H9 (cell line): ENCODE data around the gene DOCK1. TPM values are rescaled to one million over a fixed set of nuclear protein-coding genes. Genes with fewer than 3 reads are reported as not detected.

ENCODE experiments used
- DNase-seq: peaks from one replicate; pipeline ENCODE4 v3.0.0-alpha.2; 2017
- H2AFZ ChIP-seq: one replicate; pipeline ENCODE4 v1.6.1; 2013; ENCODE audit warnings: mild to moderate bottlenecking, low read length, control low read depth, moderate library complexity
- H2AK5ac ChIP-seq: 2 replicates; pipeline ENCODE4 v1.6.1; 2013; ENCODE audit warnings: low read length, control low read depth, mixed read lengths; ENCODE audit not compliant: insufficient read length
- H2BK120ac ChIP-seq: one replicate; pipeline ENCODE4 v1.6.1; 2013; ENCODE audit warnings: low read depth, mild to moderate bottlenecking, low read length, control low read depth, inconsistent platforms; ENCODE audit not compliant: poor library complexity, severe bottlenecking
- H2BK12ac ChIP-seq: 2 replicates; pipeline ENCODE4 v1.6.1; 2013; ENCODE audit warnings: low read length, control low read depth, mixed read lengths, low read depth; ENCODE audit not compliant: insufficient read length
- H2BK15ac ChIP-seq: 2 replicates; pipeline ENCODE4 v1.6.1; 2013; ENCODE audit warnings: low read depth, low read length, control low read depth
- H2BK20ac ChIP-seq: one replicate; pipeline ENCODE4 v1.6.1; 2013; ENCODE audit warnings: low read depth, mild to moderate bottlenecking, low read length, control low read depth, inconsistent platforms; ENCODE audit not compliant: poor library complexity, severe bottlenecking
- H2BK5ac ChIP-seq: 2 replicates; pipeline ENCODE4 v1.6.1; 2013; ENCODE audit warnings: low read length, control low read depth, mixed read lengths; ENCODE audit not compliant: insufficient read length
- H3K14ac ChIP-seq: 2 replicates; pipeline ENCODE4 v1.6.1; 2013; ENCODE audit warnings: low read length, control low read depth; ENCODE audit not compliant: insufficient read depth
- H3K18ac ChIP-seq: 2 replicates; pipeline ENCODE4 v1.6.1; 2013; ENCODE audit warnings: low read depth, mild to moderate bottlenecking, mixed read lengths, low read length, control low read depth; ENCODE audit not compliant: insufficient read length
- H3K23ac ChIP-seq: 2 replicates; pipeline ENCODE4 v1.6.1; 2013; ENCODE audit warnings: low read length, control low read depth, mixed read lengths, low read depth; ENCODE audit not compliant: insufficient read length
- H3K23me2 ChIP-seq: 2 replicates; pipeline ENCODE4 v1.6.1; 2013; ENCODE audit warnings: low read depth, mild to moderate bottlenecking, mixed read lengths, low read length, control low read depth; ENCODE audit not compliant: insufficient read length, poor library complexity, severe bottlenecking
- H3K27ac ChIP-seq: 2 replicates; pipeline ENCODE4 v1.5.1; 2013; ENCODE audit warnings: low read length, control low read depth, mixed read lengths, low read depth; ENCODE audit not compliant: insufficient read length
- H3K27me3 ChIP-seq: 2 replicates; pipeline ENCODE4 v1.6.1; 2013; ENCODE audit warnings: low read length, control low read depth, inconsistent platforms; ENCODE audit not compliant: insufficient read depth
- H3K4ac ChIP-seq: 2 replicates; pipeline ENCODE4 v1.6.1; 2013; ENCODE audit warnings: low read depth, mild to moderate bottlenecking, control low read depth, inconsistent platforms, low read length, moderate library complexity
- H3K4me1 ChIP-seq: 2 replicates; pipeline ENCODE4 v1.6.1; 2013; ENCODE audit warnings: low read length, control low read depth, inconsistent platforms; ENCODE audit not compliant: insufficient read depth
- H3K4me2 ChIP-seq: 2 replicates; pipeline ENCODE4 v1.6.1; 2013; ENCODE audit warnings: low read length, control low read depth, mixed read lengths; ENCODE audit not compliant: insufficient read length, insufficient read depth
- H3K56ac ChIP-seq: 2 replicates; pipeline ENCODE4 v1.6.1; 2013; ENCODE audit warnings: low read depth, mild to moderate bottlenecking, mixed read lengths, low read length, control low read depth; ENCODE audit not compliant: insufficient read length
- H3K79me1 ChIP-seq: 2 replicates; pipeline ENCODE4 v1.6.1; 2013; ENCODE audit warnings: low read depth, mild to moderate bottlenecking, moderate library complexity, low read length, control low read depth, inconsistent platforms; ENCODE audit not compliant: insufficient read depth, poor library complexity, severe bottlenecking
- H3K79me2 ChIP-seq: 2 replicates; pipeline ENCODE4 v1.6.1; 2013; ENCODE audit warnings: low read length, control low read depth, inconsistent platforms; ENCODE audit not compliant: insufficient read depth
- H3K9ac ChIP-seq: 2 replicates; pipeline ENCODE4 v1.6.1; 2013; ENCODE audit warnings: low read length, control low read depth, mixed read lengths; ENCODE audit not compliant: insufficient read length; ENCODE audit errors: extremely low read depth
- H3K9me3 ChIP-seq: one replicate; pipeline ENCODE4 v1.6.1; 2013; ENCODE audit warnings: low read depth, low read length, inconsistent platforms; ENCODE audit not compliant: control insufficient read depth
- H3T11ph ChIP-seq: one replicate; pipeline ENCODE4 v1.6.1; 2013; ENCODE audit warnings: mild to moderate bottlenecking, low read length, control low read depth, inconsistent platforms
- H4K20me1 ChIP-seq: one replicate; pipeline ENCODE4 v1.6.1; 2013; ENCODE audit not compliant: control insufficient read depth, insufficient read length, insufficient read depth
- H4K5ac ChIP-seq: 2 replicates; pipeline ENCODE4 v1.6.1; 2013; ENCODE audit warnings: low read depth, mild to moderate bottlenecking, mixed read lengths, low read length, control low read depth; ENCODE audit not compliant: insufficient read length
- H4K8ac ChIP-seq: replicated peaks from 2 replicates; pipeline ENCODE4 v1.6.1; 2013; ENCODE audit warnings: low read length, control low read depth, mixed read lengths, low read depth; ENCODE audit not compliant: insufficient read length
- H4K91ac ChIP-seq: 2 replicates; pipeline ENCODE4 v1.6.1; 2013; ENCODE audit warnings: low read depth, mild to moderate bottlenecking, moderate library complexity, mixed read lengths, low read length, control low read depth; ENCODE audit not compliant: insufficient read length
- H3K27ac Mint-ChIP-seq, 3 experiments: 2 replicates in 2 of 3; 3 replicates in 1 of 3; pipeline ENCODE4 v1.8.0; 2020 to 2021; ENCODE audit warnings: mixed read lengths in 3 of 3, mild to moderate bottlenecking in 1 of 3, moderate library complexity in 1 of 3
- H3K27me3 Mint-ChIP-seq: 2 replicates; pipeline ENCODE4 v1.8.0; 2021; ENCODE audit warnings: low read depth, mild to moderate bottlenecking, moderate library complexity, mixed read lengths
- H3K36me3 Mint-ChIP-seq, 3 experiments: 2 replicates in 2 of 3; 3 replicates in 1 of 3; pipeline ENCODE4 v1.8.0; 2020 to 2021; ENCODE audit warnings: low read depth in 3 of 3, mixed read lengths in 3 of 3; ENCODE audit not compliant: insufficient read depth in 1 of 3
- H3K4me1 Mint-ChIP-seq, 2 experiments: 2 replicates each; pipeline ENCODE4 v1.8.0; 2020; ENCODE audit warnings: mixed read lengths in 2 of 2
- H3K4me3 Mint-ChIP-seq, 2 experiments: 2 replicates in 1 of 2; 3 replicates in 1 of 2; pipeline ENCODE4 v1.8.0; 2020 to 2021; ENCODE audit warnings: mild to moderate bottlenecking in 2 of 2, mixed read lengths in 2 of 2, moderate library complexity in 1 of 2
- H3K9me3 Mint-ChIP-seq, 2 experiments: 2 replicates in 1 of 2; 3 replicates in 1 of 2; pipeline ENCODE4 v1.8.0; 2020; ENCODE audit warnings: mild to moderate bottlenecking in 2 of 2, mixed read lengths in 2 of 2, moderate library complexity in 1 of 2
- WGBS: extraction: QIAGEN DNeasy Blood & Tissue Kit; methylation state at CpG from one replicate; pipeline ENCODE4 v1.1.7; 2013; ENCODE audit warnings: missing lambda C conversion rate, low lambda C conversion rate, mixed read lengths; ENCODE audit not compliant: insufficient read length; ENCODE audit errors: extremely low coverage; 5-methylcytosine and 5-hydroxymethylcytosine counted together
- total RNA-seq: library from RNA; stranded (reverse); gene quantifications from 2 replicates; pipeline ENCODE4 v1.2.1, GENCODE V29; 2021
- TF ChIP-seq, protein P1 (sequence below): fragments of 200-600 bp; sonication (generic); conservative IDR thresholded peaks from 3 replicates; pipeline ENCODE4 v1.8.0; 2021; ENCODE audit warnings: antibody characterized with exemption, mild to moderate bottlenecking

DOCK1 gene
- total RNA-seq, 1 experiment from 2014 or later: 57.0 TPM

- H2AK5ac ChIP-seq: no peak overlapping the region
- no peak overlapping the region for H2BK5ac ChIP-seq
- no peak overlapping the region for H3K9ac ChIP-seq
- no peaks in the 10 kb centered on the region for H3K79me2 ChIP-seq
- H4K20me1 ChIP-seq: no peaks in the 10 kb centered on the region
- H3K4me1 Mint-ChIP-seq: peaks cover 28 to 29% of the 10 kb centered on the region in 2 experiments
- no peak overlapping the region for H3K4me2 ChIP-seq
- no peak overlapping the region for H3K56ac ChIP-seq
- peaks cover 12% of the 10 kb centered on the region for H3K27me3 Mint-ChIP-seq
- H2BK20ac ChIP-seq: no peak overlapping the region
- no peak overlapping the region for H3K23ac ChIP-seq
- no peak overlapping the region for H4K91ac ChIP-seq
- H3K18ac ChIP-seq: no peak overlapping the region
- H3K4me3 Mint-ChIP-seq: no peak overlapping the region
- no peak overlapping the region for H3T11ph ChIP-seq
- no peaks in the 10 kb centered on the region for H3K23me2 ChIP-seq
- no peaks in the 10 kb centered on the region for H3K9me3 ChIP-seq
- H4K5ac ChIP-seq: no peak overlapping the region
- no peak overlapping the region for H4K8ac ChIP-seq
- H3K9me3 Mint-ChIP-seq: peaks cover 0 to 3% of the 10 kb centered on the region in 2 experiments; a peak in 1 of 5 replicates
- H3K27me3 ChIP-seq: no peaks in the 10 kb centered on the region
- no peak overlapping the region for H2BK12ac ChIP-seq
- no peak overlapping the region for H2BK120ac ChIP-seq
- H3K79me1 ChIP-seq: no peaks in the 10 kb centered on the region
- DNase-seq: no peak
- H3K36me3 Mint-ChIP-seq: no peaks in the 10 kb centered on the region; a peak in 1 of 7 replicates
- H3K14ac ChIP-seq: no peak overlapping the region
- WGBS: no CpG with 5 or more reads among the region's 7 CpGs
- H3K27ac ChIP-seq: no peak overlapping the region
- TF ChIP-seq, protein P1, sequence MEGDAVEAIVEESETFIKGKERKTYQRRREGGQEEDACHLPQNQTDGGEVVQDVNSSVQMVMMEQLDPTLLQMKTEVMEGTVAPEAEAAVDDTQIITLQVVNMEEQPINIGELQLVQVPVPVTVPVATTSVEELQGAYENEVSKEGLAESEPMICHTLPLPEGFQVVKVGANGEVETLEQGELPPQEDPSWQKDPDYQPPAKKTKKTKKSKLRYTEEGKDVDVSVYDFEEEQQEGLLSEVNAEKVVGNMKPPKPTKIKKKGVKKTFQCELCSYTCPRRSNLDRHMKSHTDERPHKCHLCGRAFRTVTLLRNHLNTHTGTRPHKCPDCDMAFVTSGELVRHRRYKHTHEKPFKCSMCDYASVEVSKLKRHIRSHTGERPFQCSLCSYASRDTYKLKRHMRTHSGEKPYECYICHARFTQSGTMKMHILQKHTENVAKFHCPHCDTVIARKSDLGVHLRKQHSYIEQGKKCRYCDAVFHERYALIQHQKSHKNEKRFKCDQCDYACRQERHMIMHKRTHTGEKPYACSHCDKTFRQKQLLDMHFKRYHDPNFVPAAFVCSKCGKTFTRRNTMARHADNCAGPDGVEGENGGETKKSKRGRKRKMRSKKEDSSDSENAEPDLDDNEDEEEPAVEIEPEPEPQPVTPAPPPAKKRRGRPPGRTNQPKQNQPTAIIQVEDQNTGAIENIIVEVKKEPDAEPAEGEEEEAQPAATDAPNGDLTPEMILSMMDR: no peak
- H3K27ac Mint-ChIP-seq: peak overlapping the region in 1 of 3 experiments; percentile 11; a peak in 1 of 7 replicates
- no peaks in the 10 kb centered on the region for H3K4me1 ChIP-seq
- no peak overlapping the region for H2AFZ ChIP-seq
- no peak overlapping the region for H2BK15ac ChIP-seq
- H3K4ac ChIP-seq: no peak overlapping the region
These were observed 33.1 kb upstream of the DOCK1 start for GRCh38 chr10:126872135-126872534.
